HUES6 (cell line): ENCODE results near the gene SMYD5.
"Not testable (repeated sequence)": the region's sequence is repeated elsewhere in the genome, so short reads cannot be mapped to it uniquely, and the experiment has no call there.

Source experiments
- H3K27ac ChIP-seq: 2 replicates; pipeline ENCODE4 v1.7.0; 2013; ENCODE audit warnings: low read depth, mild to moderate bottlenecking, low read length, inconsistent platforms
- H3K27me3 ChIP-seq: 2 replicates; pipeline ENCODE4 v1.6.1; 2013; ENCODE audit warnings: low read length; ENCODE audit not compliant: control insufficient read depth, insufficient read depth
- H3K36me3 ChIP-seq: 2 replicates; pipeline ENCODE4 v1.6.1; 2013; ENCODE audit warnings: low read length; ENCODE audit not compliant: control insufficient read depth, insufficient read depth
- H3K4me1 ChIP-seq: 2 replicates; pipeline ENCODE4 v1.6.1; 2013; ENCODE audit warnings: low read length; ENCODE audit not compliant: control insufficient read depth, insufficient read depth
- H3K4me3 ChIP-seq: 2 replicates; pipeline ENCODE4 v1.5.1; 2013; ENCODE audit warnings: low read depth, low read length
- H3K9ac ChIP-seq: one replicate; pipeline ENCODE4 v1.6.1; 2013; ENCODE audit warnings: mild to moderate bottlenecking, low read length
- H3K9me3 ChIP-seq: 2 replicates; pipeline ENCODE4 v1.6.1; 2013; ENCODE audit warnings: low read depth, low read length; ENCODE audit not compliant: control insufficient read depth, insufficient read depth

SMYD5 gene

DNA sequence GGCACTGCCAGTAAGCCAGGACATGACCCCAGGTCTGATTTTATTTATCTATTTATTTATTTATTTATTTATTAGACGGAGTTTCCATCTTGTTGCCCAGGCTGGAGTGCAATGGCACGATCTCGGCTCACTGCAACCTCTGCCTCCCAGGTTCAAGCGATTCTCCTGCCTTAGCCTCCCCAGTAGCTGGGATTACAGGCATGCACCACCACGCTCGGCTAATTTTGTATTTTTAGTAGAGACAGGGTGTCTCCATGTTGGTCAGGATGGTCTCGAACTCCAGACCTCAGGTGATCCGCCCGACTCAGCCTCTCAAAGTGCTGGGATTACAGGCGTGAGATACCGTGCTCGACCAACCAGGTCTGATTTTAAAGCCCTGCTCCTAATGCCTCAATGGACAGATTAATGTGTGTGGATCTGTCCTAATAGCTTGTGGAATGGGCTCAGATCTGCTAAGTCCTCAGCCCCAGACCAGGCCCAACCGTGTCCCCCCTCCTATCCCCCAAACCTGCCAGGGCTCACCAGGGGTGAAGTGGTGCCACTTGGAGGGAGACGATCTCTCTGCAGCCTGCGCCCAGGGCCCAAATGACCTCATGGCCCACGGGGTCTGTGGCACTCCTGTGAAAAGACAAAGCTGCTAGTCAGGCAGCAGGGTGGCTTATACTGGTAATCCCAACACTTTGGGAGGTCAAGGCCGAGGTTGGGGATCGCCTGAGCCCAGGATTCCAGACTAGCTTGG, 48.8 kb downstream of the SMYD5 start:
- not testable (repeated sequence) for H3K4me1 ChIP-seq, H3K4me3 ChIP-seq, H3K27ac ChIP-seq, H3K36me3 ChIP-seq, H3K9me3 ChIP-seq, H3K9ac ChIP-seq
- H3K27me3 ChIP-seq, result peaks cover 21% of the 10 kb centered on the region

DNA sequence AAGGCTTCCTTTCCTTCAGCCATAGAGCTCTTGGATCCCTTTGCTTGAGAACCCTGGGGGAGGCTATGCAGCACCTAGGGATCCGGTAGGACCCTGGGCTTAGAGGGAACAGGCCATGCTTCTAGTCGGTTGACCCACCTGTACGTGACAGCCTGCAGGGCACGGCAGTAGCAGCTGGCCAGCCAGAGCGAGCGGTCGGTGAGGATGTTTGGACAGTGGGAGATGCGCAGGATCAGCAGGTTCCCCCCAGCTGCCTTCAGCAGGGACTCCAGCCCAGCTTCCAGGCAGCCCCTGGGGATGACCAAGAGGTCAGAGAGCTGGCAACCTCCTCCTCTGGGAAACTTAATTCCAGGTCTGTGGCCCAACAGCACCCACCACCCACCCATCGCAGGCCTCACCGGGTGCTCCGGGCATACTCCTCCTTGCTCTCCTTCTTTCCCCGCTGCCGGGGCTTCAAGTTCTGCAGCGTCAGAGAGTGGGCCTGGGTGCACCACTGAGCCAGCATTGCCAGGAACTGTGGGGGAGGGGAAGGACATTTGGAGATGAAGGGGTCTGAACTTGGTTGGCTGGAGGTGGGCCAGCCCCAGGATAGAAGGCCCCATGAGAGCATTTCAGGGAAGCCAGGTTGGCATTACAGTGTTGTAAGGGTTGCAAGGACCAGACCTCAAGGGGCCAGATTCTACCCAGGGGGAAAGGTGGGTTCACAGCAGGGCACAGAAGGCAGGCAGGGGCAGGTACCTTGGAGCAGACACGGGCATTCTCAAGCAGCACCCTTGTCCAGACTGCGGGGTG, 49.7 kb downstream of the SMYD5 start:
- H3K4me1 ChIP-seq, result peaks cover 7% of the 10 kb centered on the region; the same call in 1 of the 2 replicates
- H3K27me3 ChIP-seq, result peaks cover 30% of the 10 kb centered on the region
- no peak overlapping the region for H3K9ac ChIP-seq
- H3K9me3 ChIP-seq, result no peaks in the 10 kb centered on the region
- H3K27ac ChIP-seq, result no peak overlapping the region
- H3K36me3 ChIP-seq, result peaks cover 8% of the 10 kb centered on the region; the same call in 1 of the 2 replicates
- no peak overlapping the region for H3K4me3 ChIP-seq

DNA sequence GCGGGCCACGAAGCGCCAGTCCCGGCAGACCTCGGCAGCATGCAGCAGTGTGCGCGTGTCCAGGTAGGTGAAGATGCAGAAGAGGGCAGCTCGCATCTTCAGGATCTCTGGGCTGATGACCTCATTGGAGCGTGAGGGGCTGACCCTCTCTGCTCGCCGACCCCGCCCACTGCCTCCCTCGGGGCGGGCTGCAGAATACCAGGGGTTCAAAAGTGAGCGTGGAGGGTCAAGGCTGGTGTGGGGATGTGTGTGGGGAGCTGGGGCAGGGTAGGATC, 50.2 kb downstream of the SMYD5 start:
- Histone ChIP-seq H3K9me3 (no peaks in the 10 kb centered on the region), H3K27ac (no peak overlapping the region), H3K4me3 (no peak overlapping the region), H3K9ac (no peak overlapping the region), H3K4me1 (peaks cover 7% of the 10 kb centered on the region; the same call in 1 of the 2 replicates), H3K27me3 (peaks cover 35% of the 10 kb centered on the region), H3K36me3 (peaks cover 8% of the 10 kb centered on the region; the same call in 1 of the 2 replicates)

DNA sequence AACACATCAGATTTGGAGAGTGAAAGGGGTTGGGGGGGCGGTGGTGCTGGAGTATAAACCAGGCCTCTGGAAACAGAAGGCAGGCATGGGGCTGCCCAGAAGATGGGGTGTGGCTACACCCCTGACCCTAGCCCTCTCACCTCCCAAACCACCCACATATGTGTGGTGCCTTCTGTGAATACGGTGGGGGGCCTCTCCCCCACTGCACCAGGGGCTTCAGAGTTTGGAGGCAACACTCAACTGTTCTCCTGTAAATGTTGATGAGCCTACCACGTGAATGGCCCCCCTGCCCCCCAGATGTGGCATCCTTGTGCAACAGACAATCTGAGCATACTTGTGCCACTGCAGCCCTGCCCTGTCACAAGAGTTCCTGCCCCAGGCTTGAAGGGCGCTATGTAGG, 50.7 kb downstream of the SMYD5 start:
- Histone ChIP-seq H3K4me3 (no peak overlapping the region), H3K27me3 (peaks cover 40% of the 10 kb centered on the region), H3K36me3 (peaks cover 8% of the 10 kb centered on the region; the same call in 1 of the 2 replicates), H3K9me3 (no peaks in the 10 kb centered on the region), H3K4me1 (peaks cover 7% of the 10 kb centered on the region; the same call in 1 of the 2 replicates), H3K27ac (no peak overlapping the region), H3K9ac (no peak overlapping the region)

DNA sequence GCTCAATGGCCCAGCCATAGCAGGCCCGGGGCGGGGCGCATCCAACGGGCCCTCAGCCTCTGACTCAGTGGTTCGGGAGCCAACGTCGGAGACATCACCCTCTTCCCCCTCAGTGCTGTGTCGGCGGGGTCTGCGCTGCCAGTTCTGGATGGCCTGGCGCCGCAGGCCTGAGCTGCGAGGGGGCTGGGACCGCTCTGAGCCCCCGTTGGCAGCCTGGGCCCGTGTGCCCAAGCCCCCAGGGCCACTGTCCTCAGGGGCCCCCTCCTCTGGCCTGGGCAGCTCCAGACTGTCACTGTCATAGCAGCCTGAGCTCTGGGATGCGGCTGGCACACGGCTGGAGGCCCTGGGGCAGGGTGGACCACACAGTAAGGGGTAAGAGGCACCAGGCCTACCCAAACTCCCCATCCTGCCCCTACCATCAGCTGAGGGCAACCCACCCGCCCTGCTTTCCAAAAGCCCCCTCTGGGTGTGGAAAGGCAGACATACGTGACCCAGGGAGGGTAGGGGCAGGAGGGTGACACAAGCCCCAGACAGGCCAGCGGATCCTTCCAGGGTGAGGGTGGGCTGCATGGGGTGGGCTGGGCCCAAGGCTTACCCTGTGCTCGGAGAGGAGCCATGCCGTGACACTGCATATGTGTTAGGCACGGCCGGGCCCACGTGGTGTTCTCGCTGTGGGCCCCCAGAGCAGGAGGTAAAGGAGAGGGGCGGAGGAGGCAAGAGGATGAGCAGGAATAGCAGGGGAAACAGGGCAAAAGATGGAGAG, 51.4 kb downstream of the SMYD5 start:
- H3K9me3 ChIP-seq, result no peaks in the 10 kb centered on the region
- H3K4me3 ChIP-seq, result no peak overlapping the region
- H3K27ac ChIP-seq, result no peak overlapping the region
- H3K27me3 ChIP-seq, result peaks cover 47% of the 10 kb centered on the region
- H3K36me3 ChIP-seq, result peaks cover 8% of the 10 kb centered on the region; the same call in 1 of the 2 replicates
- H3K9ac ChIP-seq, result no peak overlapping the region
- peaks cover 7% of the 10 kb centered on the region; the same call in 1 of the 2 replicates for H3K4me1 ChIP-seq

DNA sequence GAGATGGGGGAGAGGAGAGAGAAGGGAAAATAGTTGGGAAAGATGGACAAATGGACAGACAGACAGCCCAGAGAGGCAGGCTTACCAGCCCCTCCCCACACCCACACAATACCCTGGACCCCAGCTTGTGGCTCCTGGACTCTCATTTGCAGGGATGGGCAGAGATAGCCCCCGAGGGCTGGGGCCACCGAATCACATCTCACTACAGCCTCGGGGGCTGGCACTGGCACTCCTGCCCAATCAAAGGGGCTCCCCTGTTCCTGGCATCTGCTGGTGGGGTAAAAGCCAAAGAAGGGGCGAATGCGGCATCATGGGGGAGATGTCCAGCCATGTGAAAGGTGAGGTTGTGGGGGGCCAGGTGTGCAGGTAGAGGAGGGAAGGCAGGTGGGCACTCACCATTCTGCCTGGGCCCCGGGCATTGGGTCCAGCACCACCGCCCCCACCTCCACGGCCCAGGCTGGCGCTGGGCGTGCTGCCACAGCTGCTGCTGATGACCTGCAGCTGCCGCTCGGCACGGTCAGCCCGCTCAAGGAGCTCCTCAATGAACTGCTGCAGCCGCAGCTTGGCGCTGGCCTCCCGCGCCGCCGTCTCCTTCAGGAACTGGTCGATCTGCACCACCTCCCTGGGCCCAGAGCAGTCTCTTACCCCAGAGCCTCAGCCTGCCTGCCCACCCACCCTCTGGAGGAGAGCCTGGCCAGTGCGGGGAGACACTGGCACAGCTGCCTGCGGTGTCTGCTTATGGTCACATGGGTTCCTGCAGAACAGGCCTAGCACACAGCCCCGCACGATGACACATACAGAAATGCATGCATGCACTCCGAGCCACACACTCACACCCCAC, 52.2 kb downstream of the SMYD5 start:
- Histone ChIP-seq H3K27ac (no peak overlapping the region), H3K36me3 (peaks cover 8% of the 10 kb centered on the region; the same call in 1 of the 2 replicates), H3K4me3 (no peak overlapping the region), H3K9me3 (no peaks in the 10 kb centered on the region), H3K27me3 (peaks cover 55% of the 10 kb centered on the region), H3K4me1 (peaks cover 7% of the 10 kb centered on the region; the same call in 1 of the 2 replicates), H3K9ac (no peak overlapping the region)

DNA sequence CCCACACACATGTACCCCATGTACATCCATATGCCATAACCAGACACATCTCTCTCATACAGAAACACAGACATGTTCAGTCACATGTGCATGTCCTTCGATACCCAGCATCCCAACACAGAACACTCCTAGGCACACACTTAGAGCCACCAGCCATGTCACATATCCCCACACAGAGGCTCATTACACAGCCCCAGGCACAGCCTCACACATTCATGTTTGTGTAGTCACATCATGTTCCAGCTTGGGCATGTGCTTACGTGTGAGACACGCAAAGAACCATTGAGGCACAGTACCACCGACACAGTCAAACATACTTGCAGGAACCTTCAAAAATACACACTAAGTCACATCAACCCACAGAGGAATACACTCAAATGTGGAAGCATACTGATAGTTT, 53.0 kb downstream of the SMYD5 start:
- peaks cover 63% of the 10 kb centered on the region for H3K27me3 ChIP-seq
- H3K36me3 ChIP-seq, result peaks cover 8% of the 10 kb centered on the region; the same call in 1 of the 2 replicates
- H3K9me3 ChIP-seq, result no peaks in the 10 kb centered on the region
- H3K9ac ChIP-seq, result no peak overlapping the region
- H3K27ac ChIP-seq, result no peak overlapping the region
- no peak overlapping the region for H3K4me3 ChIP-seq
- peaks cover 7% of the 10 kb centered on the region; the same call in 1 of the 2 replicates for H3K4me1 ChIP-seq

DNA sequence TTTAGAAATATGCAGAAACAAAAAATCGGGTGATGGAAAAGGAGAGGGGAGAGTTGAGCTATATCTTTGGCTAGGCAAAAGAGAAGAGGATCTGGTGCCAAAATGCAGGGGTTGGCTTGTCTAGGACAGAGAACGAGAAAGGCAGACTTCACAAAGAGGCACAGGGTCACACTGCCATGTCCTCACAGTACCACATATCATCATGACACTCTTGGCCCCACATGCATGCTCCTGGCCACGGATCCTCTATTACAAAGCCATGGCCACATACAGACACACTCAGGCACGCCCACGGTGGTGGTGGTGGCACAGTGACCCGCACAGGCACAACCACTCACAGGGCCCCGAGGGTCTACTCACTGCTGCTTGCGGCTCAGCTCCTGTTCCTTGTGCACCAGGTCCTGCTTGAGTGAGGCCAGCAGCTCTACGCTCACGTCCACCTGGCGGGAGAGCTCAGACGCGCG, 54.4 kb downstream of the SMYD5 start:
- no peak overlapping the region for H3K9ac ChIP-seq
- H3K9me3 ChIP-seq, result no peaks in the 10 kb centered on the region
- H3K36me3 ChIP-seq, result peaks cover 4% of the 10 kb centered on the region; the same call in 1 of the 2 replicates
- H3K4me1 ChIP-seq, result peaks cover 7% of the 10 kb centered on the region; the same call in 1 of the 2 replicates
- H3K27me3 ChIP-seq, result peaks cover 69% of the 10 kb centered on the region
- H3K4me3 ChIP-seq, result peak overlapping the region; percentile 45
- H3K27ac ChIP-seq, result no peak overlapping the region

DNA sequence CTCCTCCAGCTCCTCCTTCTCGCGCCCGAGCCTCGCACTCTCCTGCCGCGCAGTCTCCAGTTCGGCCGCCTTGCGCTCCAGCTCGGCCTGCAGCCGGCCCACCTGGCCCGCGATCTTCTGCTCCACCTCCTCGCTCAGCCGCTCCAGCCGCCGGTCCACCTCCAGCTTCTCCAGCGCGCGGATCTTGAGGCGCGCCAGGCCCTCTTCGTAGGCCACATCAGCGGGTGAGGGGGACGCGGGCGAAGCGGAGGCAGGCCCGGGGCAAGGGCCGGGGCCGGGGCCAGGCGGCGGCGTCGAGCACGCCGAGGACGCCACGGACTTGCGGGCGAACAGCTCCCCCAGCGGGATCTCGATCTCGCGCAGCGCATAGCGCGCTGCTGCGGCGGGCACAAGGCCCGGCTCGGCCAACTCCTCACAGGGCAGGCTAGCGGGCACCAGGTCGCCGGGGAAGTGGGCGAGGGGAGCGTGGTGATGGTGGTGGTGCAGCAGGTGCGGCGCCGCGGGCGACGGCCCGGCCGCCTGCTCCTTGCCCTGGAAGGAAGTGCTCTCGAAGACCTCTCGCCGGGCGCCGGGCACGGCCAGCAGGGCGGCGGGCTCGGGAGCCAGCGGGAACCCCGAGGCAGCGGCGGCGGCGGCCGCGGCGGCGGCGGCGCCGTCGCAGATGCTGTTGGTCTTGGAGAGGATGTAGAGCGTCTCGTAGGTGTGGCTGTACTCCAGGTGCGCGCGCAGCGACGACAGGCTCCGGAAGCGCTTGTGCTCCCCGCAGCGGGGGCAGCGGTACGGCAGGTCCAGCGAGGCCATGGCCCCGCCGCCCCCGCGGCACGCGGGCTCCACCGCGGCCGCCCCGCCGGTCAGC, 55.0 kb downstream of the SMYD5 start:
- no peaks in the 10 kb centered on the region for H3K9me3 ChIP-seq
- H3K9ac ChIP-seq, result no peak overlapping the region
- no peaks in the 10 kb centered on the region for H3K36me3 ChIP-seq
- no peak overlapping the region for H3K27ac ChIP-seq
- H3K4me1 ChIP-seq, result peaks cover 7% of the 10 kb centered on the region; the same call in 1 of the 2 replicates
- peak overlapping the region; percentile 45 for H3K4me3 ChIP-seq
- peaks cover 69% of the 10 kb centered on the region for H3K27me3 ChIP-seq
